Measurements from ENCODE around the gene ZNF496. TPM values are rescaled to one million over a fixed set of nuclear protein-coding genes. Genes with fewer than 3 reads are reported as not detected.
A peak's percentile ranks its signal among the peaks of the same experiment; 100 is the strongest.

ZNF496 gene
- total and polyA plus RNA-seq, 9 of the 15 experiments (the other 6 are each of a cell fraction or from before 2014, with no cell fraction given), result 4.3 to 54.0 (median 31.3) TPM

DNA sequence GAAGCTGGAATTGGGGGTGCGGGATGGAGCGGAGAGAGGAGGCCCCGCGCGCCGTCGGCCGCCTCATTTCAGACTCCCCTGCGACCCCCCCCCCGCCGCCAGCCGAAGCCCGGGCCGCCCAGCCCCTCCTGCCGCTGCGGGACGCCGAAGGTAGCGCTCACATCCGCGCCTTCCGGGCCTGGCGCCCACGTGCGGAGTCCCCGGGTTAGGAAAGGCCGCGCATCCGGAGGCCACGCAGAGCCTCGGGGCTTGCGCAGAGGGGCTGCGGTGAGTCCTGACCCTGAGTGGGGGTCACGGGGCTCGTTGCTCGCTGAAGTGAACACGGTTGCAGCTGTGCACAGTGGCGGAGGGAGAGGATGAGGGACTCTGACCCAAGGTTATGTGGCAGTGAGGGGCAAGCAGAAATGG is 552 bp upstream of the ZNF496 start (continued):
- TF ChIP-seq VEZF1 (CRISPR knock-in tag; IDR thresholded peaks at IDR 0.05), result 0 out of 2 replicates have a peak, but pooled peaks have one; percentile 24
- TF ChIP-seq PATZ1 (CRISPR knock-in tag; IDR thresholded peaks at IDR 0.05; ENCODE audit: borderline replicate concordance), result no peak
- TF ChIP-seq RNF2 (IDR thresholded peaks at IDR 0.05), result peak; percentile 63; the same call in 1 of the 2 replicates
- TF ChIP-seq SAFB (IDR thresholded peaks at IDR 0.05; ENCODE audit: borderline replicate concordance, low read depth, low read length), result peak; percentile 60; the same call in 1 of the 2 replicates
- TF ChIP-seq CHD4 (IDR thresholded peaks at IDR 0.05; ENCODE audit: insufficient read depth, insufficient replicate concordance, low read depth, low read length, poor library complexity, severe bottlenecking), result no peak
- no peak for TF ChIP-seq ZNF384 (IDR thresholded peaks at IDR 0.05; ENCODE audit: low read depth, low read length)
- TF ChIP-seq USF1 (CRISPR knock-in tag; IDR thresholded peaks at IDR 0.05), result peak; percentile 80
- TF ChIP-seq MNT (conservative IDR thresholded peaks at IDR 0.05), result peak; percentile 81 to 93
- TF ChIP-seq HNRNPLL (IDR thresholded peaks at IDR 0.05; ENCODE audit: low read depth, low read length, poor library complexity, severe bottlenecking), result peak; percentile 52
- peak; percentile 64 for TF ChIP-seq BHLHE40 (IDR thresholded peaks at IDR 0.05; ENCODE audit: low read length)
- no peak for TF ChIP-seq THRB (CRISPR knock-in tag; conservative IDR thresholded peaks at IDR 0.05)
- 0 out of 2 replicates have a peak, but pooled peaks have one; percentile 45 for TF ChIP-seq NBN (IDR thresholded peaks at IDR 0.05; ENCODE audit: low read depth)
- TF ChIP-seq ETV1 (tag; conservative IDR thresholded peaks at IDR 0.05; ENCODE audit: low read depth), result peak; percentile 87
- peak; percentile 60 for TF ChIP-seq USF2 (CRISPR knock-in tag; IDR thresholded peaks at IDR 0.05)
- TF ChIP-seq, protein P1, sequence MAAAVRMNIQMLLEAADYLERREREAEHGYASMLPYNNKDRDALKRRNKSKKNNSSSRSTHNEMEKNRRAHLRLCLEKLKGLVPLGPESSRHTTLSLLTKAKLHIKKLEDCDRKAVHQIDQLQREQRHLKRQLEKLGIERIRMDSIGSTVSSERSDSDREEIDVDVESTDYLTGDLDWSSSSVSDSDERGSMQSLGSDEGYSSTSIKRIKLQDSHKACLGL (CRISPR knock-in tag; IDR thresholded peaks at IDR 0.05; ENCODE audit: borderline replicate concordance, poor library complexity, severe bottlenecking), result peak; percentile 45
- peak; percentile 63 for TF ChIP-seq FOXP1 (CRISPR knock-in tag; IDR thresholded peaks at IDR 0.05)
- peak; percentile 35; the same call in 1 of the 2 replicates for TF ChIP-seq E2F3 (CRISPR knock-in tag; IDR thresholded peaks at IDR 0.05)
- 0 out of 2 replicates have a peak, but pooled peaks have one; percentile 37 for TF ChIP-seq NR4A1 (CRISPR knock-in tag; IDR thresholded peaks at IDR 0.05)
- no peak for TF ChIP-seq NR4A1 (tag; IDR thresholded peaks at IDR 0.05)
